Left lobe of liver (tissue), 2 donors: ENCODE data around the gene CCDC157. TPM values are rescaled to one million over a fixed set of nuclear protein-coding genes. Genes with fewer than 3 reads are reported as not detected.
"Not testable (repeated sequence)": the region's sequence is repeated elsewhere in the genome, so short reads cannot be mapped to it uniquely, and the experiment has no call there.

Source experiments
- ATAC-seq: fragments of 200-7000 bp; cut with Tn5 transposase; one replicate; pipeline ENCODE4 v1.9.1; 2020; ENCODE audit warnings: mild to moderate bottlenecking, moderate library complexity
- DNase-seq: peaks from one replicate; pipeline ENCODE4 v3.0.0-alpha.2; 2020; ENCODE audit warnings: low spot score
- total RNA-seq: library from RNA; stranded (reverse); gene quantifications from one replicate; pipeline ENCODE4 v1.2.1, GENCODE V29; 2021
- donor health status: DM: no; HTN: no; CAD: no; lungs with moderate emphysema.
- donor health status: DM: no; HTN: yes; CAD: no.

Gene CCDC157
- total RNA-seq, 1 donor from 2014 or later, result 0.78 TPM

- ATAC-seq, result peak; percentile 92
- peak; percentile 87 for DNase-seq
Measured at GRCh38 chr22:30386960-30387827, 30.4 kb downstream of the CCDC157 start, which contains the start of gene RNF215. TSS of gene RNF215 (minus strand) at chr22:30387411. CDS start at chr22:30387313, 98 bp downstream.

GRCh38 chr22:30390974-30391691 lies 34.3 kb downstream of the CCDC157 start:
- DNase-seq (peak; percentile 81), ATAC-seq (peak; percentile 66)

DNA sequence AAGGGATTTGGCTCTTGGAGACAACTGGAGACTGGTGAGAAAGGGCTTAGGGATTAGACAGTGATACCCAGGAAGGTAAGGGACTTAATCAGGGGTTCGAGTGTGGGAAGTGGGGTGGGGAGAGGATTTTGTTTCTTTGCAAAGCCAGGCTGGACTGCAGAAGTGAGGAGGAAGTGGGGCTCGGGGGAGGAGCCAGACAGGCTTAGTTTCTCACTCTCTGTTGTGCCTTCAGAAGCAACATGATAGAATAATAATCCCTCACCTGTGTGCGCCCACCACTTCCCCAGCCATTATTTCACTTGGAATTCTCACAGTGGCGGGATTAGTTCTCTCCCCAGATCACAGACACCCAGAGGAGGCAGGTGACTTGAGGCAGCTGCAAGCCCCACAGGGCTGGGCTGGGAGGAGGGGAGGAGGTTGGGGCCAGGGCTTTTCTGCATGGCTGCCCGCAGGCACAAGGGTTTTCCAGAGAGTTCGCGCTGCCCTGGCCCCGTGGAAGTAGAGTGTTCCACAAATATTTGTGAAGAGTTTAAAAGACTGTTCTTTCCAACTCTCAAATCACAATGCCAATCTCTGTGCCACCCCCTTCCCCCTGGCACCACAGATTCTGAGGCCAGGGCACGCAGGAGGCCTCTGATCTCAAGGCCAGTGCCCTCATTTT lies 36.0 kb downstream of the CCDC157 start:
- peak; percentile 91 for DNase-seq
- ATAC-seq, result peak; percentile 69

- ATAC-seq (no peak), DNase-seq (no peak)
Measured at GRCh38 chr22:30393322-30393680, 36.5 kb downstream of the CCDC157 start.

- DNase-seq (no peak), ATAC-seq (no peak)
Measured at GRCh38 chr22:30393885-30394284, 37.1 kb downstream of the CCDC157 start.

- DNase-seq, result peak; percentile 90
- ATAC-seq, result peak; percentile 59
Measured at GRCh38 chr22:30396871-30397655, 40.3 kb downstream of the CCDC157 start, which contains the start of gene SEC14L2. TSS of gene SEC14L2 (plus strand) at chr22:30397018. CDS start at chr22:30397117, 99 bp downstream.

DNA sequence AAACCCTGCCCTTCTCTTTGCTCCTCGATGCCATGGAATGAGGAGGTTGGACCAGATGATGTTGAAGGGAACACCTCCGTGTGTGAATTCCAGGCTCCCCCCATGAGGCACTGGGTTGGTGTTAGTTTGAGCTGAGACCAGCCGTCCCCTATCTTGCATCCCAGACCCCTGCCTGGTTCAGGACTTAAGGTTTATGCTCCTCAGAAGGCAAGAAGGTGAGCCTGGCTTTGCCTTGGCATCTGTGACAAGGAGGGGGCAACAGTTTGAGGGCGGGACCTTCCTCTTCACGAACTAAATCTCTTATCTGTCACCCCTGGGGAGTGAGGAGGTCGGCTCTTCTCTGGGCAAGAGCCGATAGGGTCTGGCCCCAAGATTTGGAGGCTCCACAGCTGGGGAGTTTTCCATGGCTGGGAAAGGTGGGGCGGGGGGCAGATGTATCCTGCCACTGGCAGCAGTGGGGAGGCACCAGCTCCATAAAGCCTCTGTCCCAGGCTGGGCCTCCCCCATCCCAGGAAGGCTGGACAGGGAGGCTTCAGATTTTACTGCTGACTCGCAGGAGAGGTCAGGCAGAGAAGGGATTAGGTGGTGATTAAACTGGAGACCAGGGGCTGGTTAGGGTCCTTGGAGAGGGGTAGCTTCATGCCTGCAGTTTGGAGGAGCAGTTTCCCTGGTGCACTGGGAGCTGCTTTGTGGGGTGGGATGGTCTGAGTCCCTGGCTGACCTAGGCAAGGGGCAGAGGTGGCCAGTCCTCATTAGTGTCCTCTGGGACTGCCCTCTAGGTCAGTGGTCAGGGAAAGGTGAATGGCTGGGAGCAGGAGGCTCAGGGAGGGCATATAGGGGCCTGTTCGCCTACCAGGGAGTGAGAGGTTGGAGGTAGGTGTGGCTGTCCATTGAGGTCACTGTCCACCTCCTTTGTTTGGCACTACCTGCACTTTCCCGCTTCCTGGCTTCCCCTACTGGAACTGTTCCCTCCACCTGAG lies 41.1 kb downstream of the CCDC157 start:
- DNase-seq, result peak; percentile 95
- peak; percentile 76 for ATAC-seq

- ATAC-seq (peak; percentile 48), DNase-seq (peak; percentile 84)
Measured at GRCh38 chr22:30398685-30399680, 42.2 kb downstream of the CCDC157 start.

DNA sequence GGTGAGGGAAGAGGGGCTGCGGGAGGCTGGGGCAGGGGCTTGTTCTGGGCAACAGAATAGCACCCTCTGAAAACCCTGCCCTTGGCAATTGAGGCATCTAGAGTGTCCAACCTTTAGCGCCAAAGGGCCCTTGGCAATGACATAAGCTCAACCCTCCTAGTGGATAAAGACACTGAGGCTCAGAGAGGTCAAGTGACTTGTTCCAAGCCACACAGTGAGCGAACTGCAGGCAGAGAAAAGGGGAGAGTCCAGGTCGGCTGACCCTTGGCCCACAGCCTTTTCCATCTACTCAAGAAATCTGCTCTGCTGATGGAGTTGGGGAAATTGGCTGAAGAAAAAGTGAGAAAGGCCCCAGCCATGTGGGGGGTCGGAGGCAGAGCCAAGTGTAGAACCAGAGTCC lies 42.9 kb downstream of the CCDC157 start:
- DNase-seq, result no peak
- no peak for ATAC-seq

DNA sequence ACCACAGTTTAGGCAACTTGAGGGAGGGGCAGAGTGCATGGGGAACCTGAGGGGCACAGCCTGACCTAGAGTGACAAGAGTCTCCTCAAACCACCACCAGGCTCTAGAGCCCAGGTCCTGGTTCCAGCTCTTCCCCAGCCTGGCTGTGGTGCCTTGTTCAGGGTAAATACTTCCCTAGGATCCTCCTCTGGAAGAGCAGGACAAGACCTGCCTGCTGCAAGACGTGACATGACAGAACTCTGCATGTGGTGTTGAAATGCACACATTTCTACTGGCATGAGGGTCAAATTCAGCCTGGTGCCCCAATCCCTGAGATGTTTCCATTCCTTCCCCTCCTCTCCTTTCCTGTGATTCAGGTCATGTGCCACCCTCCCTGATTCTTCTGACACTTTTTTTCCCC lies 43.4 kb downstream of the CCDC157 start:
- DNase-seq (no peak), ATAC-seq (no peak)

DNA sequence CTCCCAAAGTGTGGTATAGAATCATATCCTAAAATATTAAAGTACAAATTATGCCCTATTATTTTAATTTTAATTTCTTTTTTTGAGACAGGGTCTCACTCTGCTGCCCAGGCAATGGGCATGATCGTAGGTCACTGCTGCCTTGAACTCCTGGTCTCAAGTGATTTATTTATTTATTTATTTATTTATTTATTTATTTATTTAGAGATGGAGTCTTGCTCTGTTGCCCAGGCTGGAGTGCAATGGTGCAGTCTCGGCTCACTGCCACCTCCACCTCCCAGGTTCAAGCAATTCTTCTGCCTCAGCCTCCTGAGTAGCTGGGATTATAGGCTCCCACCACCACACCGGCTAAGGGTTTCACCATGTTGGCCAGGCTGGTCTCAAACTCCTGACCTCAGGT lies 44.2 kb downstream of the CCDC157 start:
- ATAC-seq, DNase-seq: not testable (repeated sequence)

DNA sequence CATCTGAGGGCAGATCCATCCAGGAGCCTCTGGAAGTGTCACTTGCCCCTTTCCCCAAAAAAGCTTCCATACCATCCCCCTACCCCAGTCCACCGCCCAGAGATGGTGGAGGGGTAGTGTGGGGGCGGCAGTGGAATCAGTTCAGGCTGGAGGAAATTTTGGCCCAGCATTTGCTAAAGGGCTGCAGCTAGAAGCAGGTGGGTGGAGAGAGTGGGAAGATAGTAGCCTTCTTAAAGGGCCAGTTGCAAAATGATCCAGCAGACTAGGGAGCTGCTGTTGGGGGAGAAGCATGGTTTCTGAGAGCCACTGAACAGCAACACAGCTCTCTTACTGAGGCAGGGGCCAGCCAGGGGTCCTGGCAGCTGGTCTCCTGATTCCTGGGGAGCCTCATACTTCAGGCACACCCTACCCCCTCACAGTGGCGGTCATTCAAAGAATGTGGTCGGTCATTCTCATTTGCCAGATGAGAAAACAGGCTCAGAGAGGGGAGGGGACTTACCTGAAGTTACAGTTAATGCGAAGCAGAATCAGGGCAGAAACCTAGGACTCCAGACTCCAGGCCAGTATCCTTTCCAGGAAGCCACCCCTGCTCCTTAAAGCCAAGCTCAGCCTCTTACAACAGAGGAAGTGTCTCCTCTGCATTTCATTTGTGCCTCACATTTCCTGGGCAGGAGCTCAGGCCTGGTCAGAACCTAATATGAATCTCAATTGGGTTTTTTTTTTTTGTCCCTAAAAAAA lies 45.4 kb downstream of the CCDC157 start:
- no peak for ATAC-seq
- no peak for DNase-seq

GRCh38 chr22:30402766-30403104 lies 45.9 kb downstream of the CCDC157 start:
- DNase-seq, ATAC-seq: not testable (repeated sequence)

DNA sequence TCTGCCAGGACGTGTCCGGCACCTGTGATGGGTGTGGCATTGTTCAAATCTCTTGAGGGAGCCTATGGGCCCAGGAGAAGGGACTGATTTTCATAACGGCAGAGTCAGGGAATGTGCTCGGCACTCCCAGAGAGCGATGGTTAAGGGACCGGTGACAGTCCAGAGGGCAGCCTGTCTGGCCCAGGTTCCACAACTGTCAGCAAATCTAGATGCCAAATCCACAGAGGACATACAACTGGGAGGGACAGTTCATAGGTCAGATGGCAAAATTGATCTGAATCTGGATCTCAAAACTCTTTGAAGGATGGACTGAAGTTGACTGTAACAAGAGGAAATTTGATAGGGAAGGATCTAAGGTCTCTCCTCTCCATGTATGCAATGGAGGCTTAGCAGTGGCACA lies 47.5 kb downstream of the CCDC157 start:
- ATAC-seq, result peak; percentile 77
- peak; percentile 93 for DNase-seq

GRCh38 chr22:30405731-30406130 lies 48.9 kb downstream of the CCDC157 start:
- ATAC-seq, result no peak
- no peak for DNase-seq

DNA sequence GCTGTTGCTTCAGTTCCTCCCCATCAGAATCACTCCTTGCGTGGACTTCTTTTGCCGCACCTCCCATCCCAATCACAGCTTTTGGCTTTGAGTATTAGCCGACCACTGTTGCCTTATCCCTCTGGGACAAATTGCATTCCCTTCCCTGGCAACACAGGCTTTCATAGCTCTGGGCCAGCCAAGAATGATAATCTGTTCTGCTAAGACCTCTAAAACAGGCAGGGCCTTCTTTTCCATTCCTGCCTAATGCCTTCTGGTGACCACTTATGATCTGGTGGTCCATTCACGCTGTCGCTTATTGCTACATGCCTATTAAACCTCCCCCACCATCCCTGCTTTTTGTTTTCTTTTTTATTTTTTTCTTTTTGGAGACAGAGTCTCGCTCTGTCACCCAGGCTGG lies 49.6 kb downstream of the CCDC157 start:
- no peak for ATAC-seq

GRCh38 chr22:30408388-30409102 lies 51.7 kb downstream of the CCDC157 start:
- ATAC-seq (no peak), DNase-seq (no peak)

More for the DNA sequence above, 49.6 kb downstream of the CCDC157 start:
- no peak for DNase-seq
